Tibial nerve (tissue), 4 donors: ENCODE measurements around the gene SUPT5H.

ENCODE experiments used
- EP300 ChIP-seq, 2 donors: sonication (generic); formaldehyde crosslinking; IDR thresholded peaks; one replicate each; pipeline ENCODE4 v1.6.1; 2017; ENCODE audit warnings: antibody characterized with exemption in 2 of 2, mild to moderate bottlenecking in 1 of 2
- POLR2A ChIP-seq, 2 donors: fragments of 450-650 bp; IDR thresholded peaks; one replicate each; pipeline ENCODE4 v1.6.1; 2017; ENCODE audit warnings: antibody characterized with exemption in 2 of 2, mild to moderate bottlenecking in 2 of 2, moderate library complexity in 2 of 2
- TF ChIP-seq, protein P1 (sequence below), 5 experiments: fragments of 200-600 bp in 3 of 5; fragments of 450-650 bp in 2 of 5; sonication (generic) in 3 of 5; IDR thresholded peaks; one replicate each; pipeline ENCODE4 v1.5.1; 2016 to 2019; ENCODE audit warnings: antibody characterized with exemption in 5 of 5, mild to moderate bottlenecking in 3 of 5, moderate library complexity in 2 of 5

DNA sequence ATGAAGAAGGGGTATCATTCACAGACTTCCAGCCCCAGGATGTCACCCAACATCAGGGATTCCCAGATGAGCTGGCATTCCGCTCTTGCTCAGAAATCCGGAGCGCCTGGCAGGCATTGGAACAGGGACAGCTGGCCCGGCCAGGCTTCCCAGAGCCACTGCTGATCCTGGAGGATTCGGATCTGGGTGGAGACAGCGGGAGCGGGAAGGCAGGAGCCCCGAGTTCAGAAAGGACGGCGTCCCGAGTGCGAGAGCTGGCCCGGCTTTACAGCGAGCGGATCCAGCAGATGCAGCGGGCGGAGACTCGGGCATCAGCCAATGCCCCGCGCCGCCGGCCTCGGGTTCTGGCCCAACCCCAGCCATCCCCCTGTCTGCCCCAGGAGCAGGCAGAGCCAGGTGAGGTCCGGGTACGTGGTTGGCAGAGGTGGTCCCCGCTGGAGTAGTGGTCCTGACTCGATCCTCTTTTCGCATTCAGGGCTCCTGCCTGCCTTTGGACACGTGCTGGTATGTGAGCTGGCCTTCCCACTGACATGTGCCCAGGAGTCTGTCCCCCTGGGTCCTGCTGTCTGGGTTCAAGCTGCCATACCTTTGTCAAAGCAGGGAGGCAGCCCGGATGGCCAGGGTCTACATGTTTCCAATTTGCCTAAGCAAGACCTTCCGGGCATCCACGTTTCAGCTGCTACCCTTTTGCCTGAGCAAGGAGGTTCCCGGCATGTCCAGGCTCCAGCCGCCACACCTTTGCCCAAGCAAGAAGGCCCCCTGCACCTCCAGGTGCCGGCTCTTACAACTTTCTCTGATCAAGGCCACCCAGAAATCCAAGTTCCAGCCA, 21.9 kb upstream of the SUPT5H start:
- no peak for TF ChIP-seq POLR2A (IDR thresholded peaks at IDR 0.05)
- TF ChIP-seq, protein P1, sequence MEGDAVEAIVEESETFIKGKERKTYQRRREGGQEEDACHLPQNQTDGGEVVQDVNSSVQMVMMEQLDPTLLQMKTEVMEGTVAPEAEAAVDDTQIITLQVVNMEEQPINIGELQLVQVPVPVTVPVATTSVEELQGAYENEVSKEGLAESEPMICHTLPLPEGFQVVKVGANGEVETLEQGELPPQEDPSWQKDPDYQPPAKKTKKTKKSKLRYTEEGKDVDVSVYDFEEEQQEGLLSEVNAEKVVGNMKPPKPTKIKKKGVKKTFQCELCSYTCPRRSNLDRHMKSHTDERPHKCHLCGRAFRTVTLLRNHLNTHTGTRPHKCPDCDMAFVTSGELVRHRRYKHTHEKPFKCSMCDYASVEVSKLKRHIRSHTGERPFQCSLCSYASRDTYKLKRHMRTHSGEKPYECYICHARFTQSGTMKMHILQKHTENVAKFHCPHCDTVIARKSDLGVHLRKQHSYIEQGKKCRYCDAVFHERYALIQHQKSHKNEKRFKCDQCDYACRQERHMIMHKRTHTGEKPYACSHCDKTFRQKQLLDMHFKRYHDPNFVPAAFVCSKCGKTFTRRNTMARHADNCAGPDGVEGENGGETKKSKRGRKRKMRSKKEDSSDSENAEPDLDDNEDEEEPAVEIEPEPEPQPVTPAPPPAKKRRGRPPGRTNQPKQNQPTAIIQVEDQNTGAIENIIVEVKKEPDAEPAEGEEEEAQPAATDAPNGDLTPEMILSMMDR (IDR thresholded peaks at IDR 0.05), result no peak
- no peak for TF ChIP-seq EP300 (IDR thresholded peaks at IDR 0.05)
